Measurements from ENCODE around the gene TARBP1. TPM values are rescaled to one million over a fixed set of nuclear protein-coding genes. Genes with fewer than 3 reads are reported as not detected.

Gene TARBP1
- total and polyA plus RNA-seq, 2 of the 4 experiments (the other 2 are of a cell fraction) = 10.6 to 17.7 TPM

DNA sequence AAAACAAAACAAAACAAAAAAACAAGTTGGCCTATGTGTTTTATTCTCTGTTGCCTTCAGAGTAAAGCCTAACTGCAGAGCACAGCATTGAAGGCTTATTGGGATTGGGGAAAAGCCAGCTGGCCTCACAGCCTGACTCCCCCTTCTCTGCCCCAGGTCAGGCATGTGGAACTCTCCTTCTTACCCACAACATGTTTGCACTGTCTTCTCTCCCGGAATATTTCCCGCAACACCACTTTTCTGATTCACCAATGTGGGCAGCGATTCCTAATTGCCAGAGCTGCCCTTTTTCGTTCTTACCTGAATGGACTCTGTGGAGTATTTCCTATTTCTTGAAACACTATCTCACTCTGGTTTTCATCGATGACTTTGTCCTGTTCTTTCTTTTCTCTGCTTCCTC, 2.8 kb upstream of the TARBP1 start:
- Histone ChIP-seq H2BK120ac (ENCODE audit: low read depth, low read length) (no peak overlapping the region), H2AK5ac (ENCODE audit: low read depth, low read length) (no peak overlapping the region), H3K14ac (replicated peaks; ENCODE audit: low read depth, low read length) (no peak overlapping the region), H4K91ac (ENCODE audit: insufficient read depth, low read depth, low read length) (no peak overlapping the region), H2BK20ac (ENCODE audit: low read depth, low read length) (no peak overlapping the region), H4K20me1 (ENCODE audit: insufficient read depth, low read length) (no peaks in the 10 kb centered on the region), H3K36me3 (ENCODE audit: control insufficient read depth, insufficient read depth, low read length) (no peaks in the 10 kb centered on the region), H2AFZ (replicated peaks; ENCODE audit: low read length, poor library complexity) (no peak overlapping the region), H3K56ac (ENCODE audit: extremely low read depth, insufficient read depth, low read length) (no peak overlapping the region), H4K5ac (ENCODE audit: low read depth, low read length) (no peak overlapping the region), H4K8ac (ENCODE audit: low read depth in 2 of 2, low read length in 2 of 2) (no peak overlapping the region), H3K27ac (ENCODE audit: insufficient read depth, low read length) (no peak overlapping the region), H3K18ac (ENCODE audit: low read depth, low read length) (no peak overlapping the region), H3K9me1 (ENCODE audit: insufficient read depth, low read length) (no peaks in the 10 kb centered on the region; the same call in 1 of the 2 replicates), H3K4me1 (ENCODE audit: control insufficient read depth, insufficient read depth, low read length) (no peaks in the 10 kb centered on the region), H3K4ac (ENCODE audit: low read depth, low read length) (no peak overlapping the region), H2BK5ac (ENCODE audit: low read depth, low read length, poor library complexity, severe bottlenecking) (no peak overlapping the region), H3K79me1 (ENCODE audit: low read depth in 1 of 2, low read length in 2 of 2) (peaks cover 0 to 4% of the 10 kb centered on the region in 2 experiments; a peak in 1 of 4 replicates), H3K4me2 (ENCODE audit: low read depth, low read length) (no peak overlapping the region), H3K23ac (ENCODE audit: low read depth, low read length) (no peak overlapping the region), H3K27me3 (ENCODE audit: control insufficient read depth, insufficient read depth, low read length) (0 out of 2 replicates have a peak, but pooled peaks cover 2% of the 10 kb centered on the region), H3K9ac (ENCODE audit: low read depth, low read length) (no peak overlapping the region), H2BK15ac (ENCODE audit: low read depth, low read length) (no peak overlapping the region), H3K4me3 (ENCODE audit: insufficient read depth, low read depth, low read length) (no peak overlapping the region), H3K9me3 (ENCODE audit: control insufficient read depth, insufficient read depth, low read length) (no peaks in the 10 kb centered on the region), H2AK9ac (replicated peaks; ENCODE audit: low read depth, low read length, poor library complexity) (no peak overlapping the region)
- no peak for ATAC-seq (ENCODE audit: low read depth)
- DNase-seq = no peak
- ChIA-PET CTCF (no interaction called here), POLR2A (ENCODE audit: unreplicated experiment) (no interaction called here)
- TF ChIP-seq, protein P1, sequence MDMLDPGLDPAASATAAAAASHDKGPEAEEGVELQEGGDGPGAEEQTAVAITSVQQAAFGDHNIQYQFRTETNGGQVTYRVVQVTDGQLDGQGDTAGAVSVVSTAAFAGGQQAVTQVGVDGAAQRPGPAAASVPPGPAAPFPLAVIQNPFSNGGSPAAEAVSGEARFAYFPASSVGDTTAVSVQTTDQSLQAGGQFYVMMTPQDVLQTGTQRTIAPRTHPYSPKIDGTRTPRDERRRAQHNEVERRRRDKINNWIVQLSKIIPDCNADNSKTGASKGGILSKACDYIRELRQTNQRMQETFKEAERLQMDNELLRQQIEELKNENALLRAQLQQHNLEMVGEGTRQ (IDR thresholded peaks at IDR 0.05; ENCODE audit: low read depth, low read length) = no peak
- TF ChIP-seq MAFK (IDR thresholded peaks at IDR 0.05; ENCODE audit: low read depth, low read length) = no peak
- TF ChIP-seq FOS (IDR thresholded peaks at IDR 0.05; ENCODE audit: low read depth, low read length) = no peak
- TF ChIP-seq CEBPB (IDR thresholded peaks at IDR 0.05; ENCODE audit: low read depth, low read length) = no peak
- no peak for TF ChIP-seq RCOR1 (IDR thresholded peaks at IDR 0.05; ENCODE audit: insufficient replicate concordance, low read length)
- no peak for TF ChIP-seq POLR2A (IDR thresholded peaks at IDR 0.05; ENCODE audit: low read depth, low read length)
- TF ChIP-seq NFE2L2 (IDR thresholded peaks at IDR 0.05; ENCODE audit: low read depth, low read length) = no peak
- TF ChIP-seq, protein P2, sequence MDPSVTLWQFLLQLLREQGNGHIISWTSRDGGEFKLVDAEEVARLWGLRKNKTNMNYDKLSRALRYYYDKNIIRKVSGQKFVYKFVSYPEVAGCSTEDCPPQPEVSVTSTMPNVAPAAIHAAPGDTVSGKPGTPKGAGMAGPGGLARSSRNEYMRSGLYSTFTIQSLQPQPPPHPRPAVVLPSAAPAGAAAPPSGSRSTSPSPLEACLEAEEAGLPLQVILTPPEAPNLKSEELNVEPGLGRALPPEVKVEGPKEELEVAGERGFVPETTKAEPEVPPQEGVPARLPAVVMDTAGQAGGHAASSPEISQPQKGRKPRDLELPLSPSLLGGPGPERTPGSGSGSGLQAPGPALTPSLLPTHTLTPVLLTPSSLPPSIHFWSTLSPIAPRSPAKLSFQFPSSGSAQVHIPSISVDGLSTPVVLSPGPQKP (IDR thresholded peaks at IDR 0.05; ENCODE audit: borderline replicate concordance, low read depth, low read length) = no peak
- TF ChIP-seq RAD21 (IDR thresholded peaks at IDR 0.05; ENCODE audit: low read length) = no peak
- no peak for TF ChIP-seq CHD1 (IDR thresholded peaks at IDR 0.05; ENCODE audit: low read depth, low read length)
- TF ChIP-seq, protein P3, sequence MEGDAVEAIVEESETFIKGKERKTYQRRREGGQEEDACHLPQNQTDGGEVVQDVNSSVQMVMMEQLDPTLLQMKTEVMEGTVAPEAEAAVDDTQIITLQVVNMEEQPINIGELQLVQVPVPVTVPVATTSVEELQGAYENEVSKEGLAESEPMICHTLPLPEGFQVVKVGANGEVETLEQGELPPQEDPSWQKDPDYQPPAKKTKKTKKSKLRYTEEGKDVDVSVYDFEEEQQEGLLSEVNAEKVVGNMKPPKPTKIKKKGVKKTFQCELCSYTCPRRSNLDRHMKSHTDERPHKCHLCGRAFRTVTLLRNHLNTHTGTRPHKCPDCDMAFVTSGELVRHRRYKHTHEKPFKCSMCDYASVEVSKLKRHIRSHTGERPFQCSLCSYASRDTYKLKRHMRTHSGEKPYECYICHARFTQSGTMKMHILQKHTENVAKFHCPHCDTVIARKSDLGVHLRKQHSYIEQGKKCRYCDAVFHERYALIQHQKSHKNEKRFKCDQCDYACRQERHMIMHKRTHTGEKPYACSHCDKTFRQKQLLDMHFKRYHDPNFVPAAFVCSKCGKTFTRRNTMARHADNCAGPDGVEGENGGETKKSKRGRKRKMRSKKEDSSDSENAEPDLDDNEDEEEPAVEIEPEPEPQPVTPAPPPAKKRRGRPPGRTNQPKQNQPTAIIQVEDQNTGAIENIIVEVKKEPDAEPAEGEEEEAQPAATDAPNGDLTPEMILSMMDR (conservative IDR thresholded peaks at IDR 0.05; ENCODE audit: low read depth, low read length) = no peak
- dilution Hi-C loops (cut with HindIII; ENCODE audit: low sequenced_read_pairs, unreplicated experiment) = no loop called here
- intact Hi-C loops (cut with micrococcal nuclease) = no loop called here
- 93% methylated on average over 4 of the region's 5 CpGs; no CpG with 5 or more reads in 1 of the 2 experiments for WGBS, 2 experiments (ENCODE audit: extremely low coverage in 2 of 2, insufficient read length in 1 of 2)
- in situ Hi-C loops (cut with MboI; ENCODE audit: low sequenced_read_pairs) = loop anchor here (25.0 kb wide), 1 partner anchor 381 kb away; no protein-coding TSS in a partner anchor
- no TSS peak for BruUV-seq (replicated peaks)

Measured in IMR-90 (cell line).